ENCODE measurements around the gene TRIM58. TPM values are rescaled to one million over a fixed set of nuclear protein-coding genes. Genes with fewer than 3 reads are reported as not detected.

Gene TRIM58
- total and polyA plus RNA-seq, 5 donors = 0.07 to 0.56 (median 0.42) TPM

DNA sequence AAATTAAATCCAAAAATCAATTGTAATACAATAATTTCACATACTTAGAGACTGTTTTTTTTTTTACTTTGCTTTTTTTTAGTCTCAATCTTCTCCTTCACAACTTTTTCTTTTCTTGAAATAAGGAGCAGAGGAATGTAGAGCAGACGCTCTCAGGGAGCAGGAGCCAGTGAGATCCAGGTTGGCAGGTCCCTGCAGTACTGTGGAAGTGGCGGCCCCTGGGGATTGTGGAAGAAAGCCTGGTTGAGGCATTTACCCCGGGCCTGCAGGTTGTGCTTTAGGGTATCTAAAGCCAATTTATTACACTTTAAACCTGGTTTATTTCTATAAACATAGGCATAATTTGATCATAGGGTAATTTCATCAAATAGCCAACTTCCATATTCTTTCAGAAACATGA is 67.0 kb downstream of the TRIM58 start:
- Histone ChIP-seq H3K9me3 (ENCODE audit: control insufficient read depth, low read length) (no peaks in the 10 kb centered on the region), H3K27ac (ENCODE audit: low read length) (no peak overlapping the region), H3K27me3 (ENCODE audit: control insufficient read depth, insufficient read depth) (no peaks in the 10 kb centered on the region), H3K4me1 (ENCODE audit: control insufficient read depth, insufficient read depth, low read length) (no peaks in the 10 kb centered on the region), H3K4me3 (ENCODE audit: low read length) (no peak overlapping the region)
- 64% methylated on average over 3 of the region's 3 CpGs for WGBS
- DNase-seq = no peak
- no peak for ATAC-seq
- intact Hi-C loops (cut with DNase I) = no loop called here

DNA sequence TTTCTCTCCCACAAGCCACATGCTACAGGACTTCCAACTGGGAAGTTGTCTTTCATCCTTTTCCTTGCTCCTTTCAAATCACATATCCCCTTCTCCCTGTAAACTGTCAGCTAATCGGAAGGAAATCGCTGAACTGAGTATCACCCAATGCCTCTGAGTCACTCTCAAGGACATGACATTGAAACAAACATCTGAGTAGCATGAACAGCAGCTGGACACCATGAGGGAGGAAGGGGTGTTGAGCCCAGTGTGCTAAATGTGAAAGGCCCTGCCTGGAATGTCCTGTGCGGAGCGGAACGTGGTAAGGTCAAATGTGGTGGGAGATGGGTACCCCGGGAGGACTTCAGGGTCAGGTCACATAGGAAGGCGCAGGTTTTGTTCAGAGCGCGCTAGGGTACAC is 67.9 kb downstream of the TRIM58 start, which contains the start of gene OR2AJ1:
Gene OR2AJ1 (plus strand): TSS at position 22 of the 400 bp plus-strand sequence. CDS start 8,880 bp downstream, outside the sequence.
- WGBS = 87% methylated on average over 9 of the region's 9 CpGs

More for the DNA sequence above, 67.9 kb downstream of the TRIM58 start, which contains the start of gene OR2AJ1:
- no peak within 1 kb of the TSS for H3K27ac ChIP-seq (ENCODE audit: low read length)
- intact Hi-C loops (cut with DNase I) = no loop called here
- no peaks in the 10 kb centered on the region for H3K9me3 ChIP-seq (ENCODE audit: control insufficient read depth, low read length)
- no peak within 1 kb of the TSS for H3K4me3 ChIP-seq (ENCODE audit: low read length)
- H3K27me3 ChIP-seq (ENCODE audit: control insufficient read depth, insufficient read depth) = no peaks in the 10 kb centered on the region
- no peaks in the 10 kb centered on the region for H3K4me1 ChIP-seq (ENCODE audit: control insufficient read depth, insufficient read depth, low read length)
- DNase-seq (no peak), ATAC-seq (no peak)

Other genes starting within 250 kb of the TRIM58 start
- not detected for gene OR13G1, start 177.4 kb upstream of the TRIM58 start, total RNA-seq
- not detected for gene OR13G1, start 177.4 kb upstream of the TRIM58 start, polyA plus RNA-seq
- gene OR6F1, start 140.5 kb upstream of the TRIM58 start, total RNA-seq = not detected
- gene OR6F1, start 140.5 kb upstream of the TRIM58 start, polyA plus RNA-seq = not detected
- gene OR14K1, start 118.6 kb upstream of the TRIM58 start, total RNA-seq = not detected
- not detected for gene OR14K1, start 118.6 kb upstream of the TRIM58 start, polyA plus RNA-seq
- not detected for gene OR14A2, start 109.0 kb upstream of the TRIM58 start, total RNA-seq
- gene OR14A2, start 109.0 kb upstream of the TRIM58 start, polyA plus RNA-seq = not detected
- gene OR1C1, start 96.6 kb upstream of the TRIM58 start, total RNA-seq = not detected
- not detected for gene OR1C1, start 96.6 kb upstream of the TRIM58 start, polyA plus RNA-seq
- gene OR14A16, start 33.1 kb upstream of the TRIM58 start, total RNA-seq = not detected
- gene OR14A16, start 33.1 kb upstream of the TRIM58 start, polyA plus RNA-seq = not detected
- gene OR11L1, start 15.3 kb upstream of the TRIM58 start, total RNA-seq = not detected
- not detected for gene OR11L1, start 15.3 kb upstream of the TRIM58 start, polyA plus RNA-seq
- under 1 TPM in 1 of 4 donors, not detected in 3; 0.26 TPM for gene OR2W3, start 38.4 kb downstream of the TRIM58 start, total RNA-seq
- not detected for gene OR2W3, start 38.4 kb downstream of the TRIM58 start, polyA plus RNA-seq
- not detected for gene OR2T8, start 63.1 kb downstream of the TRIM58 start, total RNA-seq
- not detected for gene OR2T8, start 63.1 kb downstream of the TRIM58 start, polyA plus RNA-seq
- gene OR2AJ1, start 67.7 kb downstream of the TRIM58 start, total RNA-seq = not detected
- not detected for gene OR2AJ1, start 67.7 kb downstream of the TRIM58 start, polyA plus RNA-seq
- not detected for gene OR2L8, start 91.7 kb downstream of the TRIM58 start, total RNA-seq
- not detected for gene OR2L8, start 91.7 kb downstream of the TRIM58 start, polyA plus RNA-seq
- gene OR2AK2, start 108.0 kb downstream of the TRIM58 start, total RNA-seq = not detected
- gene OR2AK2, start 108.0 kb downstream of the TRIM58 start, polyA plus RNA-seq = not detected
- not detected for gene OR2L5, start 156.5 kb downstream of the TRIM58 start, total RNA-seq
- gene OR2L5, start 156.5 kb downstream of the TRIM58 start, polyA plus RNA-seq = not detected
- under 1 TPM in 1 of 4 donors, not detected in 3; 0.14 TPM for gene OR2L2, start 172.9 kb downstream of the TRIM58 start, total RNA-seq
- not detected for gene OR2L2, start 172.9 kb downstream of the TRIM58 start, polyA plus RNA-seq
- gene OR2L3, start 189.6 kb downstream of the TRIM58 start, total RNA-seq = not detected
- not detected for gene OR2L3, start 189.6 kb downstream of the TRIM58 start, polyA plus RNA-seq
- not detected for gene OR2L13, start 238.0 kb downstream of the TRIM58 start, total RNA-seq
- not detected for gene OR2L13, start 238.0 kb downstream of the TRIM58 start, polyA plus RNA-seq